ENCODE results near the gene GFI1. TPM values are rescaled to one million over a fixed set of nuclear protein-coding genes. Genes with fewer than 3 reads are reported as not detected.

GFI1 gene
- polyA plus RNA-seq, 1 donor, result 5.0 TPM

DNA sequence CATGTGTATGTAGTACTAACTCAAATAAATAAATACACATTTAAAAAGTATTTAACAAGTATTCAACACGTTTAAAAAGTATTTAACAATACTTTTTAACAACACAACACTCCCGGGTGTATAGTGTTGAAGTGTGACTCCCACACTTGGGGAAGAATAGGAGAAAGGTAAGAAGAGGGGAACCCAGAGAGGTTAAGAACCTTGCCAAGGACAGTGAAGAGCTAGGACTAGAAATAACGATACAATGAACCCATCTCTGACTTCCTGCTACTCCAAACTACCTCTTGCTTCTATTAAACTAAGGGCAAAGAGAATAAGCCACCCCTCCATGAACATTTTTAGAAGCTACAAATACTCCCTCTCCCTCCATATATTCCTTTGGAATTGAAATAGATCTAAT is 1.7 kb upstream of the GFI1 start:
- Histone ChIP-seq H3K4me1 (ENCODE audit: control insufficient read depth, insufficient read depth, low read length) (peaks cover 23% of the 10 kb centered on the region), H3K27me3 (ENCODE audit: control insufficient read depth, insufficient read depth, low read length) (peaks cover 61% of the 10 kb centered on the region), H3K4me3 (ENCODE audit: low read length) (no peak overlapping the region), H3K36me3 (ENCODE audit: control insufficient read depth, insufficient read depth, low read length) (no peaks in the 10 kb centered on the region), H3K9me3 (ENCODE audit: control insufficient read depth, low read depth, low read length) (peaks cover 8% of the 10 kb centered on the region), H3K27ac (ENCODE audit: low read length) (no peak overlapping the region)
- DNase-seq, result no peak
- WGBS (ENCODE audit: insufficient coverage, low lambda C conversion rate), result 17% methylated on average over 2 of the region's 3 CpGs

DNA sequence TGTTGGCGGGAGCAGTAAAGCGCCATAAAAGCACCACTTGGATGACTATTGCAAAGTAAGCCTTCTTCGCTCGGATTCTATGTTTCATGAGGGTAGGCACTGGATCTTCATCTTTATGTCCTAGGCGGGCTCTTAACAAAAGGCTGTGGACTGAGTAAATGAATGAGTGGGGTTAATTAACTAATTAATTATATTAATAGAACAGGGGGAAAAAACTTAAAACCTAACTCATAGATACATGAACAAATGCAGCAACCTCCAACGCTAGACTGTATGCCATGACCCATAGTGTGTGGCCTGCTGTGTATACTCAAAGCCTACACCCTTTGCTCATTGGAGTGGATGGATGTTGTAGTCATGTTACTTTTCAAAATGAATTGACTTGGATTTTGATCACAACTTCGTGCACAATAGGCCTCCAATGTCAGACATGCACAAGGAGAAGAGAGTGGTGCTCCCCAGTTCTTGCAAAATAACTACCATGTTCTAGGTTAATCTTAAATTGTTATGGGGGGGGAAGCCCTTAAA is 417 bp upstream of the GFI1 start:
- H3K9me3 ChIP-seq (ENCODE audit: control insufficient read depth, low read depth, low read length), result peaks cover 18% of the 10 kb centered on the region
- peaks cover 74% of the 10 kb centered on the region for H3K27me3 ChIP-seq (ENCODE audit: control insufficient read depth, insufficient read depth, low read length)
- H3K4me3 ChIP-seq (ENCODE audit: low read length), result peak overlapping the region; percentile 4
- no peaks in the 10 kb centered on the region for H3K36me3 ChIP-seq (ENCODE audit: control insufficient read depth, insufficient read depth, low read length)
- no peak for DNase-seq
- 37% methylated on average over 4 of the region's 7 CpGs for WGBS (ENCODE audit: insufficient coverage, low lambda C conversion rate)
- H3K27ac ChIP-seq (ENCODE audit: low read length), result no peak overlapping the region
- H3K4me1 ChIP-seq (ENCODE audit: control insufficient read depth, insufficient read depth, low read length), result peaks cover 35% of the 10 kb centered on the region

DNA sequence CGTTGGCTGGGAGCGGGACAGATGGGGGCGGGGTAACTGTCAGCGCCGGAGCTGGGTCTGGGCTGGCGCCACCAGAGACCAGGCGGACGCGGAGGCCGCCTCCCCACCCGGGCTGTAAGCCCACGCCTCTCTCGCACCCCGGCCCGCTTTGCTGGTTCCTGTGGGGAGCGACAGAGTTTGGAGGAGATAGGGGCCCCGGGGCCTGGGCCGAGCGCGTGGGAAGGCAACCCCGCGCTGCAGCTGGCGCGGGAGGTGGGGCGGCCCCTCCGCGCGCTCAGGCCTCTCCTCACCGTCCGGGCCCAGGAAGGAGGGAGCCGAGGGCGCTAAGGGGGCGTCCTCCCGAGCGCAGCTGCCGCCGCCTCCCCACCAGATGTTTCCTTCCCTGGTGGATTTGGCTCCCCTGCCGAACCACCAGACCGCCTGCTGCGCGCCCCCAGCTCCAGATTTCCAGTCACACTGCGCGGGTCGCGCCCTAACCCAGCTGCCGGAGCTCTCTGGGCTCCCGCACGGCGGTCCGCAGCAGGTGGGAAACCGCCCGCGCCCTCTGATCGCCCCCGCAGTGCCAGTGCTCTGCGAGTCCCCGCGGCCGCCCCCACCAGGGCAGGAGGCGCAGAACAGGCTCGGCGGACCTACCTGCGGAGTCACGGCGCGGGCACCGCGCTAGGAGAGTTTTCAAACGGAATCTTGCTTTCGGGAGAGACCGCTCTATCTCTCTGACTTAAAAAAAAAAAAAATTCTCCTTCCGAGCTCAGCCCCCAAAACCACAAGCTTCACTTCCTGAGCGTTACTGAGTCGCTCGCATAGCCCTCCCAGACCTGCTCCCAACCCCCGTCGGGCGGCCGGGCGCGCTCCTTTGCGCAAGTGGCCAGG is 1.1 kb downstream of the GFI1 start:
- H3K4me1 ChIP-seq (ENCODE audit: control insufficient read depth, insufficient read depth, low read length), result peaks cover 49% of the 10 kb centered on the region
- no peaks in the 10 kb centered on the region for H3K36me3 ChIP-seq (ENCODE audit: control insufficient read depth, insufficient read depth, low read length)
- H3K27me3 ChIP-seq (ENCODE audit: control insufficient read depth, insufficient read depth, low read length), result peaks cover 89% of the 10 kb centered on the region
- peak in 1 of 2 donors; percentile 60 for DNase-seq
- peaks cover 23% of the 10 kb centered on the region for H3K9me3 ChIP-seq (ENCODE audit: control insufficient read depth, low read depth, low read length)
- no peak overlapping the region for H3K27ac ChIP-seq (ENCODE audit: low read length)
- peak overlapping the region; percentile 38 for H3K4me3 ChIP-seq (ENCODE audit: low read length)
- WGBS (ENCODE audit: insufficient coverage, low lambda C conversion rate), result no CpG with 5 or more reads among the region's 82 CpGs

DNA sequence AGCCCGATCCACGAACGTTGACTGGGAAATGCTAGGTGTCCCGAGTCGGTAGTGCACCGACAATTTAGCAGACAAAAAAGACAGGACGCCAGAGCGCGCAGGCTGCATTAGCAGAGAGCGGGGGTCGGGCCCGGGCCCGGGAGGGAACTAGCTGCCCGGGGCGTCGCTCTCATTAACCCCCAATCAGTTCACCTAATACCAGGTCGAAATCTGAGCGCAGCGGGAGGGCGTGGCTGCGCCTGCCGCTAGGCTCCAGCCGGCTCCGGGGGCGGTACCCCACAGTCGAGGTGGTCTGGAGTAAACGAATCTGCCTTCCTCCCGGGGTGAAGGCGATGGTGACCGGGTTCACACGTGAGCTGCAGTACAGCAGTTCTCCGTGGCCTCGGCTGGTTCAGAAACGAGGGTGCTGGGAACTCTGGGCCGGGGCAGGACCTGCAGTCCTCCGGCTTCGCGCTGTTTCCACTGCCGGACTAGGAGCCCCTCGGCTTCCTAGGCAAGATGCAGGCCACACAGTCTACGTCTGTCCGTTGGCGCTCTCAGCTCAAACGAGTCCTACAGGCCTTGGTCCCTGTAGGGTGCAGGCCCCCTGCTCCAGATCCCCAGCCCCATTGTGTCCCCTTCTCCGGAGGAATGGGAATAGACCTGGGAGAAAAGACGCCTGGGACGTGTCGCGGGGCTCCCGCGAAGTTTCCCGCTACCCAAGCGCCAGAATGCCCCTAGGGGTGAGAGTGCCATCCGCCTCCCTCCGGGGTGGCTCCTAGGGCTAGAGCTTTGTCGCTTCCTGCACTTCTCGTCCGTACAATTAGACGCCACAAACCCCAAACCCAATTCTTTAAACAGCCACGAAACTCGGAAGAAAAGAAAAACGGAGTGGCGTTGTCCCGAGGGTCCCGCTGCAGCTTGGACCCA is 2.0 kb downstream of the GFI1 start:
- peaks cover 98% of the 10 kb centered on the region for H3K27me3 ChIP-seq (ENCODE audit: control insufficient read depth, insufficient read depth, low read length)

DNA sequence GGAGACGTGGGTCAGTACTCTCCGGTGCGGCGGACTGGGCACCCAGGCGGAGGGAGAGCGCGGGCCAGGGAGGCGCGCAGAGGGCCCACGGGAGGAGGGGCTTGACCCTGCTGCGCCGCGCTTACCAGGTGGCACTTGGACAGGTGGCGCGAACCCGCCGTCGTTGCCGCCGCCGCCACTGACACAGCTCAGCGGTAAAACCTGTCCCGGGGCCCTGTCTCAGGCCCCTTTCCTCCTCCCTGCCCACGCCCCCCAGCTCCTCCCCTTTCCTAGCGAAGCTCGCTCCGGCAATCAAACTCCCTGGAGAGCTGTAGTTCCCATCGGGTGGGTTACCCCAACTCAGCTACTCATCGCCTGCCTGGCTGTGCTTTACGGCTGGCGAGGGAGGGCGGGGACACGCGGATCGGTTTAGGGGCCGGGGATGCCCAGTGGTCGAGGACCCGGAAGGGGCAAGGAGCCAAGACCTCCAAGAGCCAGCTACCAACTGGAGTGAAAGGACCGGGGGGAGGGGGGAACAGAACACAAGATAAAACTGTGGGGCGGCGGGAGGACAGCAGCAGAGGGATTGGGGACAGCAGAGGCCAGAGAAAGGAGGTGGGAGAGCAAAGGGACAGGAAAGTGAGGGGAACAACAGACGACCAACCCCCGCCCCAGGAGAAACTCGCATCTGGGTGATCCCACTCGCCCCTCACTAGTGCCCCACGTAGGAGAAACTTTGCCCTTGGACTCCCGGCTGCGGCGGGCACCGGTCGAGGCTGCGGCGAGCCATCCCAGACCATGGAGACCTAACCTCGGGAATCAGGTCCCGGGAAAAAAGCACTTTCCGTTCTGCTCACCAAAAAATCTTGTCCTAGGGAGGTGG is 2.9 kb downstream of the GFI1 start:
- H3K4me1 ChIP-seq (ENCODE audit: control insufficient read depth, insufficient read depth, low read length), result peaks cover 54% of the 10 kb centered on the region

More for the DNA sequence above, 2.0 kb downstream of the GFI1 start:
- Histone ChIP-seq H3K9me3 (ENCODE audit: control insufficient read depth, low read depth, low read length) (peaks cover 29% of the 10 kb centered on the region), H3K4me1 (ENCODE audit: control insufficient read depth, insufficient read depth, low read length) (peaks cover 54% of the 10 kb centered on the region), H3K36me3 (ENCODE audit: control insufficient read depth, insufficient read depth, low read length) (no peaks in the 10 kb centered on the region), H3K4me3 (ENCODE audit: low read length) (peak overlapping the region; percentile 35), H3K27ac (ENCODE audit: low read length) (no peak overlapping the region)
- peak in 1 of 2 donors; percentile 40 for DNase-seq
- WGBS (ENCODE audit: insufficient coverage, low lambda C conversion rate), result no CpG with 5 or more reads among the region's 65 CpGs

DNA sequence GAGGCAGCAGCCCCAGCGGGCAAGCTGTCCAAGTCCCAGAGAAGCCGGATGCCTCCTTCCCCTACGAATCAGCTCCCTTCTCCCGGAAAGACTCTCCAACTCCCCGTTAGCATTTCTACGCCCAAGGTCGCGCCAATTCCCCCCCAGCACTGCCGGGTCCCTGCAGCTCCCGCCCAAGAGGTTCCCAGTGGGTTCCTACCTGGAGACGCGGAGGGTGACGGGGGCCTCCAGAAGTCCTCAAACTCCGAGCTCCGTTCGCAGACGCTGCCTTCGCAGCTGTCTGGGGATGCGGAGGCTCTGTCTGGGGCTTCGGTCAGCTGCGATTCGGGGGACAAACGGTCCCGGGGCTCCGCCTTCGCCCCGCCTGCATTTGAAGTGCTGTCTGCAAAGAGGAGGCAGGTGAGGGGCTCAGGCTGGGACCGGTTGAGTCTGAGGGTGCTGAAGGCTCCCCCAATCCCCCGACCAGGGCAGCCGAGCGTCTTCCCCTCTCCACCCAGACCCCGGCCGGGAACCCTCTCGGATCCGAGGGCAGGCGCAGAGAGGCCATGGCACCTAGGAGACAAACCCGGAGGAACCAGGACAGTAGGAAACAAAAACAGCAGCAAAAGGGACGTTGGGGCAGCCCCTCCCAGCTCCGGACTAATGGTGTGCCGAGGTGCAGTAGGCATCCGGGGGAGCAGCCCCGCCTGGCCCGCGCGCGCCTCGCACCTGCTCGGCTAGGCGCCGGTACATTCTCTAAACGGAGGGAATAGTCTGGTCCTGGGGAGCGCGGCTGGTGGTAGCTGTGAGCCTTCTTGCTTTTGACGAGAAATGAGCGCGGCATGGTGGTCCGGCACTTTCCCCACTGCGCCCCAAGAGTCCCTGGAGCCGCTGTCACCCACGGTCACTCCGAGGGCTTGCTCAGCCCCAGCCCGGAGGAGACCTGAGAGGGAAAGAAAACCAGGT is 3.8 kb downstream of the GFI1 start:
- peak overlapping the region; percentile 35 for H3K4me3 ChIP-seq (ENCODE audit: low read length)
- H3K4me1 ChIP-seq (ENCODE audit: control insufficient read depth, insufficient read depth, low read length), result peaks cover 54% of the 10 kb centered on the region
- DNase-seq, result peak in 1 of 2 donors; percentile 37
- peaks cover 99% of the 10 kb centered on the region for H3K27me3 ChIP-seq (ENCODE audit: control insufficient read depth, insufficient read depth, low read length)
- peaks cover 29% of the 10 kb centered on the region for H3K9me3 ChIP-seq (ENCODE audit: control insufficient read depth, low read depth, low read length)
- no peak overlapping the region for H3K27ac ChIP-seq (ENCODE audit: low read length)
- H3K36me3 ChIP-seq (ENCODE audit: control insufficient read depth, insufficient read depth, low read length), result no peaks in the 10 kb centered on the region
- WGBS (ENCODE audit: insufficient coverage, low lambda C conversion rate), result no CpG with 5 or more reads among the region's 62 CpGs

More for the DNA sequence above, 2.9 kb downstream of the GFI1 start:
- WGBS (ENCODE audit: insufficient coverage, low lambda C conversion rate), result no CpG with 5 or more reads among the region's 56 CpGs
- H3K27me3 ChIP-seq (ENCODE audit: control insufficient read depth, insufficient read depth, low read length), result peaks cover 98% of the 10 kb centered on the region
- H3K27ac ChIP-seq (ENCODE audit: low read length), result no peak overlapping the region
- peaks cover 29% of the 10 kb centered on the region for H3K9me3 ChIP-seq (ENCODE audit: control insufficient read depth, low read depth, low read length)
- peak in 1 of 2 donors; percentile 49 for DNase-seq
- H3K4me3 ChIP-seq (ENCODE audit: low read length), result peak overlapping the region; percentile 35
- H3K36me3 ChIP-seq (ENCODE audit: control insufficient read depth, insufficient read depth, low read length), result no peaks in the 10 kb centered on the region

DNA sequence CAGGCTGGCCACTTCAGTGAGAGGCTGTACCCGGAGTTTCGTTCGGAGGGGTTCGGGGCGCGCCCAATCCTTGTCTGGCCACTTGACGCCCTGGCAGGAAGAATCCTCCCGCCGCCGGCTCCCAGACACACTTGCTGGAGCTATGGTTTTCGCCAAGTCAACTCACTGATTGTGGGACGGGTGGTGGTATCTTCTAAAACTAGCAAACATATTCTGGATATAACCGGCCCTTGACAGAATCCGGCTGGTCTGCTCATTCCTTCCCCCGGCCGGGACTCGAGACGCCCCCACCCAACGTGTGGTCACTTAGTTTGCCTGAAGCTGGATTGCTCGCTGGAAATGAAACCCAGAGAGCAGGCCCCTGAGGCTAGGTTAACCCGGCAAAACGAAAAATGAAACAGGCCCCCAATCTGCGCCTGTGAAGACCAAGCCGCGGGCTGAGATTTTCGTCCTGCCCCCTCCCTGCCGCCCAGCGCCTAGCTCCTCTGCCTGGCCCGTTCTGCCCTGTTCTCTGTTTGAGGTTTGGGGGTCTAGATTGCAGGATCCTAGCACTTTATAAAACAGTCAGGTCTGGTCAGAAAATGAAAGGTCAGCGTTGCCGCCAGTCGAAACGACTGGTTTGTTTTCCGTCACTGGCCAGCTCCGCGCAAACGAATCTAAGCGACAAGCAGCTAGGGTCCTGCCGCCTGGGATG is 4.6 kb downstream of the GFI1 start:
- no CpG with 5 or more reads among the region's 39 CpGs for WGBS (ENCODE audit: insufficient coverage, low lambda C conversion rate)
- Histone ChIP-seq H3K27me3 (ENCODE audit: control insufficient read depth, insufficient read depth, low read length) (peaks cover 94% of the 10 kb centered on the region), H3K4me3 (ENCODE audit: low read length) (peak overlapping the region; percentile 35), H3K27ac (ENCODE audit: low read length) (no peak overlapping the region), H3K36me3 (ENCODE audit: control insufficient read depth, insufficient read depth, low read length) (no peaks in the 10 kb centered on the region), H3K4me1 (ENCODE audit: control insufficient read depth, insufficient read depth, low read length) (peaks cover 54% of the 10 kb centered on the region), H3K9me3 (ENCODE audit: control insufficient read depth, low read depth, low read length) (peaks cover 29% of the 10 kb centered on the region)
- DNase-seq, result peak in 1 of 2 donors; percentile 45

DNA sequence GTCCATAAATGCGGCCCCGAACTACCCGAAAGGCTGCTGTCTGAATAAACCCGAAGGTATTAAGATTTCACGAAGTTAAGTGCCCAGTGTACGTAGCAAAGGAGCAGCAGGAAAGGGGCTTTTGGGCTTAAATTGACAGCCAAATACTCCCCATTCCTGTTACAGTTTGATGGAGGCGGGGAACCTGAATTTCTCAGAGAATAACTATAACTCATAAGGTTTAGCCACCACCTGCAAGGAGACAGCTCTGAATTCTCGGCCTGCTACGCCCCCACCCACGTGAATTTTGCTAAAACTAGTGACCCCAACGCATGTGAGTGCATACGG is 5.2 kb downstream of the GFI1 start:
- Histone ChIP-seq H3K4me1 (ENCODE audit: control insufficient read depth, insufficient read depth, low read length) (peaks cover 54% of the 10 kb centered on the region), H3K36me3 (ENCODE audit: control insufficient read depth, insufficient read depth, low read length) (no peaks in the 10 kb centered on the region), H3K27me3 (ENCODE audit: control insufficient read depth, insufficient read depth, low read length) (peaks cover 90% of the 10 kb centered on the region), H3K4me3 (ENCODE audit: low read length) (no peak overlapping the region), H3K9me3 (ENCODE audit: control insufficient read depth, low read depth, low read length) (peaks cover 29% of the 10 kb centered on the region), H3K27ac (ENCODE audit: low read length) (no peak overlapping the region)
- no CpG with 5 or more reads among the region's 12 CpGs for WGBS (ENCODE audit: insufficient coverage, low lambda C conversion rate)
- no peak for DNase-seq

Data from large intestine (tissue), 3 donors.